ENCODE measurements around the gene BAD. TPM values are rescaled to one million over a fixed set of nuclear protein-coding genes. Genes with fewer than 3 reads are reported as not detected.

BAD gene
- total and polyA plus RNA-seq, 10 of the 15 experiments (the other 5 are each of a cell fraction or from before 2014, with no cell fraction given): 1.5 to 67.2 (median 39.6) TPM

DNA sequence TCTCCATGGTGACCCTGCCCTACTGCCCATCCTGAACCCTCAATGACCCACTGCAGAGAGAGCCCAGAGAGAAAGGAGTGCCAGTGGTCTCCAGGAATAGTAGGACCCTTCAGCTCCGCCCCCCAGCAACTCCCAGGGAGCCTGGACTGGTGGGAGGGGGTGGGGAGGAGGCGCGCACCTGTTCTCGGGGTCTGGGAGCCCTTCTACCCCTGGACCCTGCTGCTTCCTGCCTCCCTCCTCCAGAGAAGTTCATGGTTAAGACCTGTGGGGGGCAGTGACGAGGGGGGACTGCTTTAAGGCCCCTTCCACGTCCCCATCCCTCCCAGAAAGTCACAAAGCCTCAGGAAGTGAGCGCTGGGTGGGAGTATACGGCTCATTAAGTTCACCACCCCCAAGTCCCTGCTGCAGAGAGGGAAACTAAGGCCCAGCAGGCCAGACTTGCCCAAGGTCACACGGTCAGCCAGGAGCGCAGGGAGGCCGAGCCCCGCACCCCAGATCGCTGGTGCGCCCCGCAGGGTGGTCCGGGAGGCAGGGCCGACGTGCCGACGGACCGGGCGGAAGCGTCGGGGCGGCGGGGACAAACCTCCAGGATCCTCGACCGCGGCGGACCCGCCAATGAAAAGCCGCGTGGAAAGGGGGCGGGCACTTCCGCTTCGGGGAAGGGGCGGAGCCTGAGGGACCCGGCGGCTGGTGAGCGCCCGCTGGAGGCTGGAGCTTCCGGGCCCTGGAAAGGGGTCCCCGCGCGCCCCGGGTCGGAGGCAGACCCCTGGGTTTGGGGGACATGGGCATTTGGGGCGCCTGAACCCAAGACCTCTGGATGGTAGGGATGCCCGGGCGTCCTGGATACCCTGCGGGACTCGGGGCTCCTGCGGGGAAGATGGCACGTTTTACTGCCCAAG lies 58.6 kb downstream of the BAD start, which contains the start of the genes NUDT22 and TRPT1 (continued):
- TF ChIP-seq, protein P1, sequence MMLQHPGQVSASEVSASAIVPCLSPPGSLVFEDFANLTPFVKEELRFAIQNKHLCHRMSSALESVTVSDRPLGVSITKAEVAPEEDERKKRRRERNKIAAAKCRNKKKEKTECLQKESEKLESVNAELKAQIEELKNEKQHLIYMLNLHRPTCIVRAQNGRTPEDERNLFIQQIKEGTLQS (IDR thresholded peaks at IDR 0.05; ENCODE audit: borderline replicate concordance, extremely low read depth, low read depth, low read length): no peak
- TF ChIP-seq HDAC2 (IDR thresholded peaks at IDR 0.05): no peak
- no peak for TF ChIP-seq NR2C1 (IDR thresholded peaks at IDR 0.05)
- no peak for TF ChIP-seq FOS (IDR thresholded peaks at IDR 0.05; ENCODE audit: borderline replicate concordance, extremely low read depth, insufficient read length)
- no peak for TF ChIP-seq SMAD1 (IDR thresholded peaks at IDR 0.05; ENCODE audit: low read depth, partially characterized antibody)
- no peak for TF ChIP-seq ZBED1 (IDR thresholded peaks at IDR 0.05; ENCODE audit: borderline replicate concordance)
- TF ChIP-seq STAT1 (conservative IDR thresholded peaks at IDR 0.05): no peak
- TF ChIP-seq, protein P2, sequence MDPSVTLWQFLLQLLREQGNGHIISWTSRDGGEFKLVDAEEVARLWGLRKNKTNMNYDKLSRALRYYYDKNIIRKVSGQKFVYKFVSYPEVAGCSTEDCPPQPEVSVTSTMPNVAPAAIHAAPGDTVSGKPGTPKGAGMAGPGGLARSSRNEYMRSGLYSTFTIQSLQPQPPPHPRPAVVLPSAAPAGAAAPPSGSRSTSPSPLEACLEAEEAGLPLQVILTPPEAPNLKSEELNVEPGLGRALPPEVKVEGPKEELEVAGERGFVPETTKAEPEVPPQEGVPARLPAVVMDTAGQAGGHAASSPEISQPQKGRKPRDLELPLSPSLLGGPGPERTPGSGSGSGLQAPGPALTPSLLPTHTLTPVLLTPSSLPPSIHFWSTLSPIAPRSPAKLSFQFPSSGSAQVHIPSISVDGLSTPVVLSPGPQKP (IDR thresholded peaks at IDR 0.05; ENCODE audit: low read depth, low read length): peak; percentile 71; the same call in 1 of the 2 replicates
- TF ChIP-seq, protein P3, sequence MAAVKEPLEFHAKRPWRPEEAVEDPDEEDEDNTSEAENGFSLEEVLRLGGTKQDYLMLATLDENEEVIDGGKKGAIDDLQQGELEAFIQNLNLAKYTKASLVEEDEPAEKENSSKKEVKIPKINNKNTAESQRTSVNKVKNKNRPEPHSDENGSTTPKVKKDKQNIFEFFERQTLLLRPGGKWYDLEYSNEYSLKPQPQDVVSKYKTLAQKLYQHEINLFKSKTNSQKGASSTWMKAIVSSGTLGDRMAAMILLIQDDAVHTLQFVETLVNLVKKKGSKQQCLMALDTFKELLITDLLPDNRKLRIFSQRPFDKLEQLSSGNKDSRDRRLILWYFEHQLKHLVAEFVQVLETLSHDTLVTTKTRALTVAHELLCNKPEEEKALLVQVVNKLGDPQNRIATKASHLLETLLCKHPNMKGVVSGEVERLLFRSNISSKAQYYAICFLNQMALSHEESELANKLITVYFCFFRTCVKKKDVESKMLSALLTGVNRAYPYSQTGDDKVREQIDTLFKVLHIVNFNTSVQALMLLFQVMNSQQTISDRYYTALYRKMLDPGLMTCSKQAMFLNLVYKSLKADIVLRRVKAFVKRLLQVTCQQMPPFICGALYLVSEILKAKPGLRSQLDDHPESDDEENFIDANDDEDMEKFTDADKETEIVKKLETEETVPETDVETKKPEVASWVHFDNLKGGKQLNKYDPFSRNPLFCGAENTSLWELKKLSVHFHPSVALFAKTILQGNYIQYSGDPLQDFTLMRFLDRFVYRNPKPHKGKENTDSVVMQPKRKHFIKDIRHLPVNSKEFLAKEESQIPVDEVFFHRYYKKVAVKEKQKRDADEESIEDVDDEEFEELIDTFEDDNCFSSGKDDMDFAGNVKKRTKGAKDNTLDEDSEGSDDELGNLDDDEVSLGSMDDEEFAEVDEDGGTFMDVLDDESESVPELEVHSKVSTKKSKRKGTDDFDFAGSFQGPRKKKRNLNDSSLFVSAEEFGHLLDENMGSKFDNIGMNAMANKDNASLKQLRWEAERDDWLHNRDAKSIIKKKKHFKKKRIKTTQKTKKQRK (IDR thresholded peaks at IDR 0.05; ENCODE audit: low read depth, low read length): no peak
- TF ChIP-seq CBX3 (IDR thresholded peaks at IDR 0.05; ENCODE audit: borderline replicate concordance, low read depth): no peak
- peak; percentile 53; the same call in 1 of the 2 replicates for TF ChIP-seq RB1 (IDR thresholded peaks at IDR 0.05; ENCODE audit: borderline replicate concordance)
- TF ChIP-seq ZSCAN29 (IDR thresholded peaks at IDR 0.05): no peak
- no peak for TF ChIP-seq TCF7 (IDR thresholded peaks at IDR 0.05; ENCODE audit: borderline replicate concordance)
- no peak for TF ChIP-seq EZH2 (IDR thresholded peaks at IDR 0.05; ENCODE audit: borderline replicate concordance, control insufficient read depth, low read depth, low read length)
- TF ChIP-seq, protein P4, sequence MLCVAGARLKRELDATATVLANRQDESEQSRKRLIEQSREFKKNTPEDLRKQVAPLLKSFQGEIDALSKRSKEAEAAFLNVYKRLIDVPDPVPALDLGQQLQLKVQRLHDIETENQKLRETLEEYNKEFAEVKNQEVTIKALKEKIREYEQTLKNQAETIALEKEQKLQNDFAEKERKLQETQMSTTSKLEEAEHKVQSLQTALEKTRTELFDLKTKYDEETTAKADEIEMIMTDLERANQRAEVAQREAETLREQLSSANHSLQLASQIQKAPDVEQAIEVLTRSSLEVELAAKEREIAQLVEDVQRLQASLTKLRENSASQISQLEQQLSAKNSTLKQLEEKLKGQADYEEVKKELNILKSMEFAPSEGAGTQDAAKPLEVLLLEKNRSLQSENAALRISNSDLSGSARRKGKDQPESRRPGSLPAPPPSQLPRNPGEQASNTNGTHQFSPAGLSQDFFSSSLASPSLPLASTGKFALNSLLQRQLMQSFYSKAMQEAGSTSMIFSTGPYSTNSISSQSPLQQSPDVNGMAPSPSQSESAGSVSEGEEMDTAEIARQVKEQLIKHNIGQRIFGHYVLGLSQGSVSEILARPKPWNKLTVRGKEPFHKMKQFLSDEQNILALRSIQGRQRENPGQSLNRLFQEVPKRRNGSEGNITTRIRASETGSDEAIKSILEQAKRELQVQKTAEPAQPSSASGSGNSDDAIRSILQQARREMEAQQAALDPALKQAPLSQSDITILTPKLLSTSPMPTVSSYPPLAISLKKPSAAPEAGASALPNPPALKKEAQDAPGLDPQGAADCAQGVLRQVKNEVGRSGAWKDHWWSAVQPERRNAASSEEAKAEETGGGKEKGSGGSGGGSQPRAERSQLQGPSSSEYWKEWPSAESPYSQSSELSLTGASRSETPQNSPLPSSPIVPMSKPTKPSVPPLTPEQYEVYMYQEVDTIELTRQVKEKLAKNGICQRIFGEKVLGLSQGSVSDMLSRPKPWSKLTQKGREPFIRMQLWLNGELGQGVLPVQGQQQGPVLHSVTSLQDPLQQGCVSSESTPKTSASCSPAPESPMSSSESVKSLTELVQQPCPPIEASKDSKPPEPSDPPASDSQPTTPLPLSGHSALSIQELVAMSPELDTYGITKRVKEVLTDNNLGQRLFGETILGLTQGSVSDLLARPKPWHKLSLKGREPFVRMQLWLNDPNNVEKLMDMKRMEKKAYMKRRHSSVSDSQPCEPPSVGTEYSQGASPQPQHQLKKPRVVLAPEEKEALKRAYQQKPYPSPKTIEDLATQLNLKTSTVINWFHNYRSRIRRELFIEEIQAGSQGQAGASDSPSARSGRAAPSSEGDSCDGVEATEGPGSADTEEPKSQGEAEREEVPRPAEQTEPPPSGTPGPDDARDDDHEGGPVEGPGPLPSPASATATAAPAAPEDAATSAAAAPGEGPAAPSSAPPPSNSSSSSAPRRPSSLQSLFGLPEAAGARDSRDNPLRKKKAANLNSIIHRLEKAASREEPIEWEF (IDR thresholded peaks at IDR 0.05; ENCODE audit: insufficient replicate concordance, low read depth, low read length): no peak
- TF ChIP-seq, protein P5, sequence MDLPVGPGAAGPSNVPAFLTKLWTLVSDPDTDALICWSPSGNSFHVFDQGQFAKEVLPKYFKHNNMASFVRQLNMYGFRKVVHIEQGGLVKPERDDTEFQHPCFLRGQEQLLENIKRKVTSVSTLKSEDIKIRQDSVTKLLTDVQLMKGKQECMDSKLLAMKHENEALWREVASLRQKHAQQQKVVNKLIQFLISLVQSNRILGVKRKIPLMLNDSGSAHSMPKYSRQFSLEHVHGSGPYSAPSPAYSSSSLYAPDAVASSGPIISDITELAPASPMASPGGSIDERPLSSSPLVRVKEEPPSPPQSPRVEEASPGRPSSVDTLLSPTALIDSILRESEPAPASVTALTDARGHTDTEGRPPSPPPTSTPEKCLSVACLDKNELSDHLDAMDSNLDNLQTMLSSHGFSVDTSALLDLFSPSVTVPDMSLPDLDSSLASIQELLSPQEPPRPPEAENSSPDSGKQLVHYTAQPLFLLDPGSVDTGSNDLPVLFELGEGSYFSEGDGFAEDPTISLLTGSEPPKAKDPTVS (IDR thresholded peaks at IDR 0.05; ENCODE audit: low read depth, low read length): no peak
- TF ChIP-seq ETV6 (conservative IDR thresholded peaks at IDR 0.05 in 1 of 2, IDR thresholded peaks at IDR 0.05 in 1 of 2; ENCODE audit: borderline replicate concordance in 1 of 2, low read depth in 1 of 2): no peak
